ENCODE measurements around the gene IL1RN. TPM values are rescaled to one million over a fixed set of nuclear protein-coding genes. Genes with fewer than 3 reads are reported as not detected.

Gene IL1RN
- total RNA-seq, 1 donor from 2014 or later, result not detected

- no peak for FAIRE-seq
- Histone ChIP-seq H3K4me2 (ENCODE audit: low read length) (peak overlapping the region; percentile 29), H3K9ac (ENCODE audit: low read length) (no peak overlapping the region), H3K4me1 (ENCODE audit: insufficient read depth, low read length) (peaks cover 4% of the 10 kb centered on the region), H3K36me3 (ENCODE audit: insufficient read depth, low read length) (no peaks in the 10 kb centered on the region), H3K9me3 (ENCODE audit: insufficient read depth, low read depth, low read length) (no peaks in the 10 kb centered on the region), H3K27me3 (ENCODE audit: insufficient read depth, low read length) (no peaks in the 10 kb centered on the region), H4K20me1 (ENCODE audit: insufficient read depth, low read length) (no peaks in the 10 kb centered on the region), H3K4me3 (ENCODE audit: insufficient read depth, low read depth, low read length) (no peak overlapping the region), H3K79me2 (ENCODE audit: insufficient read depth, low read length) (no peaks in the 10 kb centered on the region), H3K27ac (ENCODE audit: low read depth, low read length) (no peak overlapping the region), H2AFZ (ENCODE audit: low read depth, low read length) (peak overlapping the region; percentile 14)
- Mint-ChIP-seq H3K36me3 (ENCODE audit: low read depth, unreplicated experiment) (no peaks in the 10 kb centered on the region), H3K9me3 (ENCODE audit: unreplicated experiment) (no peaks in the 10 kb centered on the region), H3K27ac (ENCODE audit: unreplicated experiment) (no peak overlapping the region), H3K4me3 (ENCODE audit: unreplicated experiment) (no peak overlapping the region), H3K27me3 (ENCODE audit: low read depth, unreplicated experiment) (peaks cover 4% of the 10 kb centered on the region), H3K4me1 (ENCODE audit: low read depth, unreplicated experiment) (no peaks in the 10 kb centered on the region)
- TF ChIP-seq EZH2 (IDR thresholded peaks at IDR 0.05; ENCODE audit: insufficient read depth, low read length) (no peak), CTCF (IDR thresholded peaks at IDR 0.05; ENCODE audit: insufficient read depth, low read depth, low read length) (peak; percentile 80)
- no peak for DNase-seq (ENCODE audit: low read depth)
These were observed 11.3 kb downstream of the IL1RN start for GRCh38 chr2:113138428-113139322.

GRCh38 chr2:113141451-113141850 is 14.1 kb downstream of the IL1RN start:
- Mint-ChIP-seq H3K36me3 (ENCODE audit: low read depth, unreplicated experiment) (no peaks in the 10 kb centered on the region), H3K4me1 (ENCODE audit: low read depth, unreplicated experiment) (no peaks in the 10 kb centered on the region), H3K27me3 (ENCODE audit: low read depth, unreplicated experiment) (peaks cover 4% of the 10 kb centered on the region), H3K9me3 (ENCODE audit: unreplicated experiment) (peaks cover 2% of the 10 kb centered on the region), H3K27ac (ENCODE audit: unreplicated experiment) (no peak overlapping the region), H3K4me3 (ENCODE audit: unreplicated experiment) (no peak overlapping the region)
- Histone ChIP-seq H3K36me3 (ENCODE audit: insufficient read depth, low read length) (no peaks in the 10 kb centered on the region), H4K20me1 (ENCODE audit: insufficient read depth, low read length) (no peaks in the 10 kb centered on the region), H3K27ac (ENCODE audit: low read depth, low read length) (no peak overlapping the region), H2AFZ (ENCODE audit: low read depth, low read length) (no peak overlapping the region), H3K79me2 (ENCODE audit: insufficient read depth, low read length) (no peaks in the 10 kb centered on the region), H3K27me3 (ENCODE audit: insufficient read depth, low read length) (no peaks in the 10 kb centered on the region), H3K9me3 (ENCODE audit: insufficient read depth, low read depth, low read length) (no peaks in the 10 kb centered on the region), H3K4me2 (ENCODE audit: low read length) (no peak overlapping the region), H3K9ac (ENCODE audit: low read length) (no peak overlapping the region), H3K4me1 (ENCODE audit: insufficient read depth, low read length) (no peaks in the 10 kb centered on the region), H3K4me3 (ENCODE audit: insufficient read depth, low read depth, low read length) (no peak overlapping the region)
- no peak for FAIRE-seq
- TF ChIP-seq CTCF (IDR thresholded peaks at IDR 0.05; ENCODE audit: insufficient read depth, low read depth, low read length), result no peak
- no peak for TF ChIP-seq EZH2 (IDR thresholded peaks at IDR 0.05; ENCODE audit: insufficient read depth, low read length)
- no peak for DNase-seq (ENCODE audit: low read depth)

GRCh38 chr2:113142290-113142689 is 14.9 kb downstream of the IL1RN start:
- H3K4me2 ChIP-seq (ENCODE audit: low read length), result no peak overlapping the region
- FAIRE-seq, result no peak
- no peaks in the 10 kb centered on the region for H3K36me3 ChIP-seq (ENCODE audit: insufficient read depth, low read length)
- H3K4me3 ChIP-seq (ENCODE audit: insufficient read depth, low read depth, low read length), result no peak overlapping the region
- H3K79me2 ChIP-seq (ENCODE audit: insufficient read depth, low read length), result no peaks in the 10 kb centered on the region
- no peak overlapping the region for H3K27ac Mint-ChIP-seq (ENCODE audit: unreplicated experiment)
- DNase-seq (ENCODE audit: low read depth), result no peak
- H4K20me1 ChIP-seq (ENCODE audit: insufficient read depth, low read length), result no peaks in the 10 kb centered on the region
- H3K4me3 Mint-ChIP-seq (ENCODE audit: unreplicated experiment), result no peak overlapping the region
- H3K27me3 Mint-ChIP-seq (ENCODE audit: low read depth, unreplicated experiment), result peaks cover 4% of the 10 kb centered on the region
- peaks cover 2% of the 10 kb centered on the region for H3K9me3 Mint-ChIP-seq (ENCODE audit: unreplicated experiment)
- H3K9me3 ChIP-seq (ENCODE audit: insufficient read depth, low read depth, low read length), result no peaks in the 10 kb centered on the region
- no peaks in the 10 kb centered on the region for H3K4me1 Mint-ChIP-seq (ENCODE audit: low read depth, unreplicated experiment)
- H3K4me1 ChIP-seq (ENCODE audit: insufficient read depth, low read length), result no peaks in the 10 kb centered on the region
- H2AFZ ChIP-seq (ENCODE audit: low read depth, low read length), result no peak overlapping the region
- TF ChIP-seq CTCF (IDR thresholded peaks at IDR 0.05; ENCODE audit: insufficient read depth, low read depth, low read length), result no peak
- H3K36me3 Mint-ChIP-seq (ENCODE audit: low read depth, unreplicated experiment), result no peaks in the 10 kb centered on the region
- no peak overlapping the region for H3K27ac ChIP-seq (ENCODE audit: low read depth, low read length)
- H3K9ac ChIP-seq (ENCODE audit: low read length), result no peak overlapping the region
- no peaks in the 10 kb centered on the region for H3K27me3 ChIP-seq (ENCODE audit: insufficient read depth, low read length)
